SHP77 treated with DMSO at 0.1 percent for 48 hours (cell line): ENCODE measurements around the gene CASD1.
A peak's percentile ranks its signal among the peaks of the same experiment; 100 is the strongest.

Source experiments
- DNase-seq: peaks from one replicate; lab custom pipeline; 2025; lab: John Stamatoyannopoulos, UW

Gene CASD1

DNA sequence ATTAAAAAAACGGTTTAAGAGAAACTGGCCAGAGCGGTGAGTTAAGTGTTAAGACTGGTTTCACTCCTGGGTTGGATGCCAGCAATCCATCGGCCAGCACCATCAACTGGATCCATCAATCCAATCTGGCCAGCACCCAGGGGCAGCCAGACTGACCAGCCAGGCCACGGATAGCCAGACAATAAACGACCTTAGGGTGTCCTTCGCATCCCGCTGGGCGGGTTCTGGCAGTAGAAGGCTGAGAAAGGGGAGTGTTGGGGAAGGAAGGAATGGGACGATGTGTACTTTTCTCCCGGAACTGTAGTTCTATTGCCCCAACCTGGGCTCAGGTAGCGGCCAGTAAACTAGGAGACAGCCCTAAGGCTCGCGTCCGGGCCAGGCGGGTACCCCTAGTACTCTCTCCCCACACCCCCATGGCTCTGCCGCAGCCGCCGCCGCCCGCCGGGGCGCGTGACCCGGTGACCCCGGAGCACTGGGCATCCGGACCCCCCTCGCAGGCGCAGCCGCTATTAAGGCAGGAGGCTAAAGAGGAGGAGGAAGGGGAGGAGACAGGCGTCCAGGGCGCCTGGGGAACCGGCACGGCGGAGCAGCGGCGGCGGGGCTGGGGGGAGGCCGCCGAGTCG, at the start of gene CASD1:
Gene CASD1 (plus strand): TSS at position 546 of the 623 bp plus-strand sequence. CDS start 276 bp downstream, outside the sequence.
- DNase-seq = peak; percentile 4

DNA sequence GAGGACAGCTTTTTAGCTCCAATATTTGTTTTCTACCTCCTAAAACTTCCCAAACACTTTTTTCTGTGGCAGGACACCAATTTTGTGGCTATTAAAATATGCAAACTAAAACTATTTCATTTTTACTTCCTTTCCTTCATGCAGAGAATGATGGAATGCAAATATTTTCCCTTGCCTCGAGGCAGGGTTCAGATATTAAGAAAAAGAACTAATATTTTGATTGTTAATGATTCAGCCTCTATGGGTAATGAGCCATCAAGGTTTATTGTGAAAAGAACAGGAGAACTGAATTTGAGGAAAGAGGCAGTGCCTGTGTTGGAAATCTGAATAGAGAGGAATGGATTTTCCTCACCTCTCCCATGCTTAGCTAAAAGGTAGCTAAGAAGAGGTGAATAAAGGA, 43.1 kb upstream of the CASD1 start:
- DNase-seq = no peak

DNA sequence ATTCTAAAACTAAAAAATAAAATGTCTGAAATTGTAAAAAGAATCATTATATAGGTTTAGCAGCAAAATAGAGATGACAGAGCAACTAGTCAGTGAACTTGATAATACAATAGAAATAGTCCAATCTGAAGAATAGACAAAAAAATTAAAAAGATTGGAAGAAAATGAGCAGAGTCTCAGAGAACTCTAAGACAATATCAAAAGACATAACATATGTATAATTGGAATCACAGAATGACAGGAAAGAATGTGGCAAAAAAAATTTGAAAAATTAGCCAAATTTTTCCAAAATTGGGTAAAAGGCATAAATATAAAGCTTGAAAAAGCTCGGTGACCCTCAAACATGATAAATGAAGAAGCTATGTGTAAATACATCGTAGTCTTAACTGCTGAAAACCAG, 38.0 kb upstream of the CASD1 start:
- DNase-seq = no peak

DNA sequence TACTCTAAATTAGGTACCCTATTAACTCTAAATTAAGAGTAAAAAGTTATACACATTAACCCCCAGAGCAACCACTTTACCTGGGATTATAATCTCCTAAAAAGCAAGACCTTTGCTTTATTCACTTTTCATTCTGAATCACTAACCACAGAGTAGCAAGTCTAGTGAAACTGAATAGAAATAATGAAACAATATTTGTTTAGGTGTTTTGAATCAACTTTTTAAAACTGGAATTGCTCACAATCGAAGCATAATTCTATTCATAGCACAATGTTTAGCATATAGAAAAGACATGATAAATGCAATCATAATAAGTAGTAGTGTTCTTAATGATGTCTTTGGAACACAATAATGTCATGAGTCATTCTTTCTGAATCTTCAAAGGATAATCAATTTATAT, 37.0 kb upstream of the CASD1 start:
- DNase-seq = no peak

DNA sequence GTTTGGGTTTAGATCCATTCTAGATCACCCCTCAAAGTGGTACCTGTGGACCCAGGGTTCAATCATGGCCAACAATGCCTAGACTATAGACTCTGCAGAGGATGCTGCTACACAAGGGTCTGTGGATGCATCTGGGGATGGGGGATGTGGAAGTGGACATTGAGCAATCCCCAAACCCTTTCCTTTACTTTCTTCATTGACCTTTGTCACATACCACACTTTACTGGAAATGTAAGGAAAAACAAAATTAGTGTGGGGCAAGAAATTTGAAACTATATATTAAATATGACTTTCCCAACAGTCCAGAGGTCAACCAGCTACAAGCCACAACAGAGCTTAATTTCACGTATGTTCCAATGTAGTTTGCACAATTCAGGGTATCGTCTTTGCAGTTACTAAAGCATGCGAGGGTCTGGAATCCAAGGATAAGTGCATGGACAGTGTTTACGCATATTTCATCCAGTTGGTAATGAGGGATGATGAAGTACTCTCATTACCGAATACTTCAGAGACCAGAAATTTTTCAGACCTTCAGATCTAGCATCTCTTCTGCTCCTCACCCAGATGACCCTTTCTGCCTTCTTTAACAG, 33.3 kb upstream of the CASD1 start:
- DNase-seq = no peak

DNA sequence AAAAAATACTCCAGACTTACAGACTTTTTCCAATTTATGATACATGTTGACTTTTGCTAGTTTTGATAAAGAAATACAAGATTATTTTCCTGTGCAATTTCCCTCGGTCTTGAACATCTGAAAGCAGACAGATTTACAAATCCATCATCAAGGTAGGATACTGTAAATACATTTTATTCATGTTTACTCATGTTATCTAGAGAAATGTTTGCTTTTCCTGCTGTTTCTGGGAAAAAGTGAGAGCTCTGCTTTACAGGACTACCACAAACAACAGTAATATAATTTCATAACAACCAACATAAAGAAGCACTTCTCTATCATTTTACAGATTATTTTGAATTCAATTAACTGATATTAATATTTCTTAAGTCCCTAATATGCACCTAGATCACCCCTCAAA, 31.7 kb upstream of the CASD1 start:
- DNase-seq = no peak

DNA sequence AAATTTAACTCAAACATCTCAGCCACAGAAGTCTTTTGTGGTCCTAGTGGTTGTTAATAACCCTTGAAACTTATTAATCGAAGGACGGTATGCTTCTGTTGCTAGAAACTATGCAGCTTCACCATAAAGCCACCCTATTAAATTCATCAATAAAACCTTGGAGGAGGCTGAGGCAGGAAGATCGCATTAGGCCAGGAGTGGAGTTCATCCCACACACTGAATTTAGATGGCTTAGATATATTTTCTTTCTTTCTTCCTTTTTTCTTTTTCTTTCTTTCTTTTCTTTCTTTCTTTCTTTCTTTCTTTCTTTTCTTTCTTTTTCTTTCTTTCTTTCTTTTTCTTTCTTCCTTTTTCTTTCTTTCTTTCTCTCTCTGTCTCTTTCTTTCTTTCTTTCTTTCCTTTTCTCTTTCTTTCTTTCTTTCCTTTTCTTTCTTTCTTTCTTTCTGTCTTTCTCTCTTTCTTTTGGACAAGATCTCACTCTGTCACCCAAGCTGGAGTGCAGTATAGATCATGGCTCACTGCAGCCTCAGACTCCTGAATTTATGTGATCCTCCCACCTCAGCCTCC, 30.9 kb upstream of the CASD1 start:
- DNase-seq = no peak

DNA sequence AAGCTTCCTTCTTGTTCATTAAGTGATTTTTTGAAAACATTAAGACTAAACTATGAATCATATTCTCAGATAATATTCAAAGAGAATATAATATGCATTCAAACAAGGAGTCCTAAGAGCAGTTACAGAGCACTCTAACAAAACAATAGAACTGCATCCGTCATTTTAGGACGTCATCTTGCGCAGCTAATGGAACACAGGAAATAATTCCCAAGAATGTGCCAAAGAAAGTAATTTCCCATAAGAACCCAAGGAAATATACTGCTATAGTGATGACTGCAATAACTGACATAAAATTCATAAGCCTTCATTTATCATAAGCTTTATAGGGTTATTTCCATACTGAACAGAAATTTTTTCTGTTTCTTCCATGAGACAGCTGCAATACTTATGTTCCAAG, 28.3 kb upstream of the CASD1 start:
- no peak for DNase-seq

DNA sequence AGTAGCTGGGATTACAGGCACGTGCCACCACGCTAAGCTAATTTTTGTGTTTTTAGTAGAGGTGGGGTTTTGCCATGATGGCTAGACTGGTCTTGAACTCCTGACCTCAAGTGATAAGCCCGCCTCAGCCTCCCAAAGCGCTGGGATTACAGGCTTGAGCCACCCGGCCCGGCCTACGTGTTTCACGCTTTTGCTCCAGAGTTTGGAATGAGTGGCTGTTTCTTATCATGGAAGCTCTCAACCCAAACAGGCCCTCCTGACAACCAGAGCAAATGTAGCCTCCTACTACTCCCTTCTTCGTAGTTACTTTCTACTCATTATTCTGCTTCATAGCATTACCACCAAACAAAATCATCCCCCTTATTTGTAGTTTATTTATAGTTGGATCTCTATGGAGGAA, 26.8 kb upstream of the CASD1 start:
- DNase-seq = no peak

DNA sequence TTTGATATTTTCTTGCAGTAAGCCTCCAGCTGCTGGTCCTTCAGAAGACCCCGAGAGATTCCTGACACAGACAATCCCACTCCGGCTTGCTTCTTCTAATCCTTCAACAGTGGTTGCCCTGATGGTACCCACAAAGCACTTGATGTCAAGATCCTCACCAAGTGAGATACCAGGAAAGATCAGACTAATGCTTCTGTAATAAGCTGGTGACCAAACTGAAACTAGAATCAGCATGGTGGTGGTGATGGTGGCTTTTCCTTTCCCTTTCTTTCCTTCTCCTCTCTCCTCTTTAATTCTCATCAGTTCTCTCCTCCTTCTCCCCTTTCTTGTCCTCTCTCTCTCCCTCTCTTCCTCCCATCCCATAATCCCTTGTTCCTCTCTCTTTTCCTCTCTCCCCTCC, 25.8 kb upstream of the CASD1 start:
- no peak for DNase-seq

DNA sequence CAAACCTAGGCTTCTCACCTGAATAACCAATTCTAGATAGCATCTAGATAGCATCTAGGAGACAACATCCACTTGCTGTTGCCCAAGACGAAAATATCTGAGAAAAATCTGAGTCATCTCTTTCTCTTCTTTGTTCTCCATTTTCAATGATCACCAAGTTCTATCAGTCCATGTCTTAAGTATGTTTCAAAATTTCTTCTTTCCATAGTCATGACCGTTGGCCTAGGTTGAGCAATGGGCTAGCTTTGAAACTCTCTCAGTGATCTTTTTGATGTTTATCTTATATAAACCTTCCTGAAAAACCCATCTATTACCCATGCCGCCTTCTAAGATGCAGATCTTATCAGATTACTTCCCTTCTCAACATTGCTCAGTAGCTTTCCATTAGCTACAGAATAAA, 23.4 kb upstream of the CASD1 start:
- no peak for DNase-seq

DNA sequence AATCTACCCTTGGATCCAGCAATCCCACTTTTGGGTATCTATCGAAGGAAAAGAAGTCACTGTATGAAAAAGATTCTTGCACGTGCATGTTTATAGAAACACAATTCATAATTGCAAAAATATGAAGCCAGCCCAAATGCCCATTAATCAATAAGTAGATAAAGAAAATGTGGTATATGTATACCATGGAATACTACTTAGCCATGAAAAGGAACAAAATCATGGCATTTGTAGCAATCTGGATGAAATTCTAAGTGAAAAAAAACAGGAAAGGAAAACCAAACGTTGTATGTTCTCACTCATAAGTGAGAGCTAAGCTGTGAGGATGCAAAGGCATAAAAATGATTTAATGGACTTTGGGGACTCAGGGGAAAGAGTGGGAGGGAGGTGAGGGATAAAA, 18.2 kb upstream of the CASD1 start:
- no peak for DNase-seq

DNA sequence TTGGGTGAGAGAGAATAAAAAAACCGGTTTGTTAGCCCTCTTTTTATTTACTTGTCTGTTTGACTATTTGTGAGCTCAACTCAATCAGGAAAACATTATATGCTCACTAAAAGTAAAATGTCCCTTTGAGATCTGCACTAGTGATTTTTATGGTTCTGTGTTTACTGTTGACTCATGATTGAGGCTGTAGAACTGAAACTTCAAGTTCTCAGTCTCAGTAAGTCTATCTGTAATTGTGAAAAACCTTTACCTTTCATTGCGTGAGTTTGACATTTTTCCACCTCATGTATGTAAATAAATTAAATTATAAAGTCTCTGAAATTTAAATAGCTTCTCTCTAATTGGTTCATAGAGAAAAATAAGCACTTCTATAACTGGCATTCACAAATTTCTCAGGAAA, 17.0 kb upstream of the CASD1 start:
- DNase-seq = no peak

DNA sequence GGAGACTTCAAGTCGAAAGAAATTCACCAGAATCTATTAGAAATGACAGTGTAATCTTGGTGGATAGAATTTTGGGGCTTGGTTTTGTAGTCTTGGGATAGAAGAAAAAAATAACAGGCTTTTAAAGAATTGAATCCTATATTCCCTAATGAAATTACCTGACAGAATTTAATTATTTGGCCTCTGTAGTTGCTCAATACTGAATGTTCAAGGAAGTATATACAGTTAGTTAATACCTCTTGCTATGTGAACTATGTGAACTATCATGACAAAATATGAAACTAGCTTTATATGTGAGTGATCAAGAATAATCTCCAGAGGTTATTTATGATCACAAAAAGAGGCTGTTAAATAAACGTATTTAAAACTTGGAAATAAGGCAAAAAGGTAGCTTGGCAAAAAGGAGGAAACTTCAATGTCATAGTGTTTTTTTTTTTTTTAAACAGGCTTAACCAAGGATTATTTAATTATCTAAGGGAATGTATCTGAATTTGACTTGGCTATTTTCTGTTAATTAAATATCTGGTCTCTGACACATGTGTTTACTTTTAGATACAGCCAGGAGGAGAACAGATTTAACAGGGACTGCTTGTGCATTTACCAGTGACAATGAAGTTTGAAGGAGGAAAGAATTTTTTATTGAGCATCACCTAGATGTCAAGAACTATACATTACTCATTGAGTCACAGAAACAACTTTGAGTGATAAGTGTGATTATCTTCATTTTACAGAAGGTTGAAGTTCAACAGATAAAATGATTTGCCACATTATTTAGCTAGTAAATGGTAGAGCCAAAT, 11.5 kb upstream of the CASD1 start:
- no peak for DNase-seq

DNA sequence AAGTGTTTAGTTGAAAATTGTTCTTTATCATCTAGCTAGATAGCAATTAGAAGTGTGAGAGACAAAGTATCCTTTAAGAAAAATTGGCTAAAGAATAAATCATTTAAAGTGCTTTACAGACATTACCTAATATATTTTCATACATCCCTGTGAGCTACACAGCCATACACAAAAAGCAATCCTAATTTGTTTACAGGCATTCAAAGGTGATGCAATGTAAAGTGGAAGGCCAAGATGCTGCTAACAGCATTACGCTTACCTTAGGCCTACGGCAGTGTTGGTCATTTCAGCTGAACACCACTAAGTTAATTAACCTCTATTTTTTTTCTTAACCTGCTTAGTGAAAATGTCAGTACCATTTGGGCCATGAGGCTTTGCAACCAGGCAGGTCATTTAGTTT, 10.7 kb upstream of the CASD1 start:
- no peak for DNase-seq

DNA sequence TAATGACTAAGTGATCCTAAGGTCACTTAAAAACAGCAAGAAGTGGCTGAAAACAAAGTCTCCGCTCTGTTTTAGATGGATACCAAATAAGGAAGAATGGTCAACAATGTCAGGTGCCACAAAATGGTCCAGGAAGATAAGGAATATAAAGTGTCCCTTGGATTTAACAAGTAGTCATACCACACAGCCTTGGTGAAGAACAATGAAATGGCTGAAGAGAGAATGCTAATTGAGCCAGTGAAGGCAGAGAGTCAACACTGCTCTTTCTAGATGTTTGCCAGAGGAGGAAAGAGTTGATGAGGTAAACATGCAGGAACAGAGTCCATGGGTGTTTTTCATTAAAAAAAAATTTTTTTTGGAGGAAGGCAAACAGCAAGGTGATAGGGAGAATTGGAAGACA, 2.1 kb upstream of the CASD1 start:
- no peak for DNase-seq

DNA sequence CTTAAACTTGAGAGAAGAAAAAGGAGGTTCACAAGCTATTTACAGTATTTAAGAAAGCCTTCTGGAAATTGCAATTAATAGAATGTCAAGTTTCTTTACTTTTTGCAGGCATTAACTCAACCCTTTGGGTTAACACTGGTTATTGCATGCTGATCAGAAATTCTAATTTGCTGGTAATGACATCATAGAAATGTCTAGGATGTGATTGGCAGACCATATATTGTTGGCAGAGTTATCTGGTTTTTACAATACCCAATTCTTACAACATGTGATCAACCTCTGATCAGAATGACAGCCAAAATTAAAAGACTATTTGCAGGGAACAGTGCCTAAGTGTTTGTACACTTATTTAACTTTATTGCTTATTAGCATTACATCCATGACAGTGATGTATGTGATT, 1.6 kb upstream of the CASD1 start:
- no peak for DNase-seq

DNA sequence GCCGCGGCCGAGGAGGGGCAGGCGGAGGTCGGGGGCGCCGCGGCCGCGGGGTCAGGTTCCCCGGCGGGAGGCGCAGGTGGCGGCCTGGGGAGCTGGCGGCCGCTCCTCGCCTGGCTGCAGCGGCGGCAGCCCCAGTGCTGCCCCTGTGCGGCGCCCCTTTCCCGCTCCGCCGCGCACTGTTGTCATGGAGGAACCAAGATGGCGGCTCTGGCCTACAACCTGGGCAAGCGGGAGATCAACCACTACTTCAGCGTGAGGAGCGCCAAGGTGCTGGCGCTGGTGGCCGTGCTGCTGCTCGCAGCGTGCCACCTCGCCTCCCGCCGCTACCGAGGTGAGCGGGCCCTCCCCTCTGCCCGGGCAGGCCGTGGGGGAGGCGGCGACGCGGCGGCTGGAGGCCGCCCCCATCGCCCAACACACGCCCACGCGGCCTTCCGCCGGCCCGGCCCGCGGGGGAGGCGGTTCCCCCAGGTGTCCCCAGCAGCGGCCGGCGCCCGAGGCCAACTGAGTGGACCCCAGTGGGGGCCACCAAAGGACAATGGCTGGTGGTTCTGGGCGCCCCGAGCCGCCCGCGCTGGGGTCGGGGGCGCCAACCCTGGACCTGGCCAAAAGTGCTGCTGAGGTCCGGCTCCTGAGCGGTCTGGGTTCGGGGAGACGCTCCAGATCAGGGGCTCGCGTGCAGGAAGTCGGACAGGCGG, 425 bp downstream of the CASD1 start:
- DNase-seq = peak; percentile 34

DNA sequence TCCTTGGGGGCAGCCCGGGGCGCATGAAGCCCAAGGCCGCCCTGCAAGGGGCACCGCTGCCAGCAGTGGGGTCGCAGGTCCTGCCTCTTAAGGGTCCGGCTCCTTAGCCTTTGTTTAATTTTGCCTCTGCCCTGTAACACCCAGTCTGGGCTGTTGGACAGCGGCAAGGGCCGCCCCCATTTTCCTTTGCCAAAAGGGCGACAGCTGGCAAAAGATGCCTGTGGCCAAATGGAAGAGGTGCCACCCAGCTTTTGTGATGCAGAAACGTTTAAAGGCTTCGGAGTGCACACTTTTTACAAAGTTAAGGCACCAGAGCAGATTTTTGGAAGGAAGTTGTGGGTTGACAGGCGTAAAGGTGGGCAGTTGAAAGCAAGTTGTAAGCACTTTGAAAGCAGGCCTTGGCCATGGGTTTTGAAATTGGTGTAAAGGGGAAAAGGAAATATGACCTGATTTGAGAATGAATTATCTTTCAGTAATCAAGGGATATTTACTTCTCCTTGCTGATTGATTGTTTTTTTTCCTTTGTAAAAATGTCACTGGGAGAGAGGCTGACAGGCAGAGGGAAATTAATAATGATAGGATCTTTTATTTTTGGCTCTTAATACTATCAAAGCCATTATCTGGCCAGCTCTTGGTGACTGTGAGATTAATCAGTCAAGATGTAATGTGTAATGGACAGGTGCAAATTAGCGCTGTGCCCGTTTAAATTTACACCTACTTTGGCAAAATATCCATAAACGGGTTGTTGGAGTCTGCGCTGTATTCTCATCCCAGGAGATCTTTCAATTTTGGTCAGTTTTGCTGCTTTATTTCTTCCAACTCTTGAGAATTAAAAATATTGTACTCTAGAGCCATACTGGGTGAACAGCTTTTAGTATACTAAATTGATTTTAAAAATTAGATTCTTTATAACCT, 1.2 kb downstream of the CASD1 start:
- DNase-seq = peak; percentile 45

DNA sequence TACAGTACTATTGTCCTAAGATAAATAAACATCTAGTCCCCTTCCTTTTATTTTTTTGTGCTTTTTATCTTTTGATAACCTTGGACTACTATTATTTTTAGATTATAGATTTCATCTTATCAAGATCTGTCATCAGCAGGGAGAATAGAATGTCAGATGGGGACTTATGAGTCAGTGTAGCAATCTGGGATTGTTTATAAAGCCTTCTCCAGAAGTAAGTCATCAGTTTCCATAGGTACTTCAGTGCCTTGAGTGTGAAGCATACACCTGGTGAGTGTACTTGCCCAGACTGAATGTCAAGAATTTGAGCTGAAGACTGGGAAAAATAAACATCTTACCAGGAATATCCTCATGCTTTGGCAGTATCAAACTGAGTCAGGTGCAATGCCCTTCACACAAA, 2.1 kb downstream of the CASD1 start:
- DNase-seq = no peak

DNA sequence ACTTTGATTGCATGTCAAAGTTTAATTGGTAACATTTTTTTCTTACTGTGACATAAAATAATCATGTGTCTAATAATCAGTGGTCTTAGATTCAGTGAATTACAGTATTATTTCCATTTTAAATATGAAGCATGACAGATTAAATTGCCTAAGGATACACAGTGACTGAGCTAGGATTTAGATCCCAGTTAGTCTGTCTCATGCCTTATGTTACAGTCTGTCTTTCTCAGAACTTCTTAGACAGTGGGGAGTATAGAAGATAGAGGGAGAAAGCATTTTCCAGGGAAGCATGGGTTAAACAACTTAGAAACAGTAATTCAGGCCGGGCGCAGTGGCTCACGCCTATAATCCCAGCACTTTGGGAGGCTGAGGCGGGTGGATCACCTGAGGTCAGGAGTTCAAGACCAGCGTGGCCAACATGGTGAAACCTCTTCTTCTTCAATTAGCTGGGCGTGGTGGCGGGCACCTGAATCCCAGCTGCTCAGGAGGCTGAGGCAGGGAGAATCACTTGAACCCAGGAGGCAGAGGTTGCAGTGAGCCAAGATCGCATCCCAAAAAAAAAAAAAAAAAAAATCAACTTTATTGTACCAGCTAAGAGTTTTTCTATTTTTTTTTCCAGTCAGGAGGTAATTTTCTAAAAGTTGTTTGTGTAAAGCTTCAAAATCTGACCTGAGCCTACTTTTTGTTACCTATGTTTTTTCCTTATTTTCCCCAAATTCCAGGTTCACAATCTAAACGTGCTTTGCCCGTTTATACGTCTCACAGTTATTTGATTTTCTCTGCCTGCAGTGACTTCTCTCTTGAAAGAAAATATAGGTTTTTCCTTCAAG, 3.3 kb downstream of the CASD1 start:
- no peak for DNase-seq
